Endometrial microvascular endothelial cells (primary cell): ENCODE results near the gene GOLT1B. TPM values are rescaled to one million over a fixed set of nuclear protein-coding genes. Genes with fewer than 3 reads are reported as not detected.

Experiments used
- in situ Hi-C: cut with HindIII; loops from 2 replicates; pipeline ENCODE4 v1.10.0; 2017; ENCODE audit warnings: low sequenced_read_pairs, low pct_unique_long_range_greater_than_20kb; ENCODE audit errors: inconsistent ontology term
- total RNA-seq: library from RNA; depleted of rRNA; stranded (reverse); fragments of >200 nt; gene quantifications from one replicate; pipeline ENCODE4 v1.2.3, GENCODE V29; 2015; ENCODE audit errors: inconsistent ontology term

GOLT1B gene
- total RNA-seq, 1 donor from 2014 or later: 41.6 TPM

- in situ Hi-C loops: no loop called here
These were observed 14.7 kb downstream of the GOLT1B start for GRCh38 chr12:21516281-21516680.

GRCh38 chr12:21518451-21518850 is 16.9 kb downstream of the GOLT1B start:
- in situ Hi-C loops: no loop called here

GRCh38 chr12:21521541-21521940 is 20.0 kb downstream of the GOLT1B start:
- in situ Hi-C loops: no loop called here

GRCh38 chr12:21523148-21523547 is 21.6 kb downstream of the GOLT1B start:
- in situ Hi-C loops: no loop called here

- in situ Hi-C loops: no loop called here
These were observed 24.5 kb downstream of the GOLT1B start, which contains the start of gene SPX for GRCh38 chr12:21526053-21526452. SPX (plus strand) TSS chr12:21526296; CDS start chr12:21526473, 177 bp downstream.

- in situ Hi-C loops: no loop called here
These were observed 25.2 kb downstream of the GOLT1B start for GRCh38 chr12:21526721-21527345.

- in situ Hi-C loops: no loop called here
These were observed 26.0 kb downstream of the GOLT1B start for GRCh38 chr12:21527451-21528180.

- in situ Hi-C loops: no loop called here
These were observed 27.4 kb downstream of the GOLT1B start for GRCh38 chr12:21528953-21529352.

GRCh38 chr12:21529456-21529855 is 27.9 kb downstream of the GOLT1B start:
- in situ Hi-C loops: no loop called here

- in situ Hi-C loops: no loop called here
These were observed 36.6 kb downstream of the GOLT1B start for GRCh38 chr12:21538061-21538653.

GRCh38 chr12:21539797-21540196 is 38.2 kb downstream of the GOLT1B start:
- in situ Hi-C loops: no loop called here

- in situ Hi-C loops: no loop called here
These were observed 40.2 kb downstream of the GOLT1B start for GRCh38 chr12:21541773-21542172.

- in situ Hi-C loops: no loop called here
These were observed 40.8 kb downstream of the GOLT1B start for GRCh38 chr12:21542403-21542802.

- in situ Hi-C loops: no loop called here
These were observed 41.6 kb downstream of the GOLT1B start for GRCh38 chr12:21543151-21543550.

GRCh38 chr12:21545557-21545956 is 44.0 kb downstream of the GOLT1B start:
- in situ Hi-C loops: no loop called here

GRCh38 chr12:21546716-21547115 is 45.1 kb downstream of the GOLT1B start:
- in situ Hi-C loops: no loop called here

GRCh38 chr12:21547437-21547836 is 45.8 kb downstream of the GOLT1B start:
- in situ Hi-C loops: no loop called here

GRCh38 chr12:21551841-21552465 is 50.4 kb downstream of the GOLT1B start:
- in situ Hi-C loops: no loop called here

- in situ Hi-C loops: no loop called here
These were observed 51.2 kb downstream of the GOLT1B start for GRCh38 chr12:21552635-21553328.
